ENCODE results near the gene ADSS1. TPM values are rescaled to one million over a fixed set of nuclear protein-coding genes. Genes with fewer than 3 reads are reported as not detected.

ADSS1 gene
- total and polyA plus RNA-seq, 2 experiments from 2014 or later = 3.8 to 7.6 TPM

GRCh38 chr14:104705340-104706047, 18.5 kb upstream of the ADSS1 start:
- no peak overlapping the region for H3K27ac ChIP-seq
- no peak overlapping the region for H2AFZ ChIP-seq
- no peak for DNase-seq (ENCODE audit: low spot score)
- WGBS (ENCODE audit: low lambda C conversion rate, missing lambda C conversion rate) = 96% methylated on average over 20 of the region's 21 CpGs
- H3K9me2 ChIP-seq (replicated peaks; ENCODE audit: insufficient read depth) = no peaks in the 10 kb centered on the region
- no peaks in the 10 kb centered on the region for H3K79me2 ChIP-seq
- H3K36me3 ChIP-seq (replicated peaks; ENCODE audit: insufficient read depth, low read depth) = no peaks in the 10 kb centered on the region
- no peak overlapping the region for H3K4me2 ChIP-seq
- no peaks in the 10 kb centered on the region for H3K9me3 ChIP-seq (ENCODE audit: low read depth)
- no peak for TF ChIP-seq CTCF (IDR thresholded peaks at IDR 0.05; ENCODE audit: poor library complexity)
- TF ChIP-seq EZH2phosphoT487 (IDR thresholded peaks at IDR 0.05; ENCODE audit: low read depth, severe bottlenecking, unreplicated experiment) = no peak
- TF ChIP-seq EZH2 (IDR thresholded peaks at IDR 0.05; ENCODE audit: borderline replicate concordance) = no peak
- no peaks in the 10 kb centered on the region for H3K27me3 ChIP-seq
- H3K4me3 ChIP-seq = no peak overlapping the region
- H4K20me1 ChIP-seq (ENCODE audit: insufficient read depth, poor library complexity, severe bottlenecking) = no peaks in the 10 kb centered on the region
- H3K4me1 ChIP-seq (ENCODE audit: insufficient read depth) = no peaks in the 10 kb centered on the region

- no peaks in the 10 kb centered on the region for H3K4me1 ChIP-seq (ENCODE audit: insufficient read depth)
- no peak overlapping the region for H3K4me2 ChIP-seq
- H4K20me1 ChIP-seq (ENCODE audit: insufficient read depth, poor library complexity, severe bottlenecking) = no peaks in the 10 kb centered on the region
- 79% methylated on average over 20 of the region's 28 CpGs for WGBS (ENCODE audit: low lambda C conversion rate, missing lambda C conversion rate)
- H3K9me3 ChIP-seq (ENCODE audit: low read depth) = no peaks in the 10 kb centered on the region
- H3K27ac ChIP-seq = no peak overlapping the region
- no peak overlapping the region for H3K4me3 ChIP-seq
- H3K36me3 ChIP-seq (replicated peaks; ENCODE audit: insufficient read depth, low read depth) = no peaks in the 10 kb centered on the region
- H3K79me2 ChIP-seq = no peaks in the 10 kb centered on the region
- no peak for DNase-seq (ENCODE audit: low spot score)
- TF ChIP-seq EZH2 (IDR thresholded peaks at IDR 0.05; ENCODE audit: borderline replicate concordance) (no peak), EZH2phosphoT487 (IDR thresholded peaks at IDR 0.05; ENCODE audit: low read depth, severe bottlenecking, unreplicated experiment) (no peak), CTCF (IDR thresholded peaks at IDR 0.05; ENCODE audit: poor library complexity) (no peak)
- H3K9me2 ChIP-seq (replicated peaks; ENCODE audit: insufficient read depth) = no peaks in the 10 kb centered on the region
- no peaks in the 10 kb centered on the region for H3K27me3 ChIP-seq
- H2AFZ ChIP-seq = no peak overlapping the region
Measured at GRCh38 chr14:104706733-104707607, 17.1 kb upstream of the ADSS1 start.

- Histone ChIP-seq H3K27me3 (no peaks in the 10 kb centered on the region), H3K36me3 (replicated peaks; ENCODE audit: insufficient read depth, low read depth) (no peaks in the 10 kb centered on the region), H3K4me1 (ENCODE audit: insufficient read depth) (no peaks in the 10 kb centered on the region), H2AFZ (no peak overlapping the region), H3K4me3 (no peak overlapping the region), H3K4me2 (no peak overlapping the region), H4K20me1 (ENCODE audit: insufficient read depth, poor library complexity, severe bottlenecking) (no peaks in the 10 kb centered on the region), H3K27ac (no peak overlapping the region), H3K9me3 (ENCODE audit: low read depth) (no peaks in the 10 kb centered on the region), H3K9me2 (replicated peaks; ENCODE audit: insufficient read depth) (no peaks in the 10 kb centered on the region), H3K79me2 (no peaks in the 10 kb centered on the region)
- no peak for TF ChIP-seq EZH2 (IDR thresholded peaks at IDR 0.05; ENCODE audit: borderline replicate concordance)
- 76% methylated on average over 29 of the region's 34 CpGs for WGBS (ENCODE audit: low lambda C conversion rate, missing lambda C conversion rate)
- DNase-seq (ENCODE audit: low spot score) = no peak
Measured at GRCh38 chr14:104707608-104708595, 16.1 kb upstream of the ADSS1 start.

Measured in hepatocyte (in vitro differentiated cells).